Measurements from ENCODE around the gene DIP2B.

DNA sequence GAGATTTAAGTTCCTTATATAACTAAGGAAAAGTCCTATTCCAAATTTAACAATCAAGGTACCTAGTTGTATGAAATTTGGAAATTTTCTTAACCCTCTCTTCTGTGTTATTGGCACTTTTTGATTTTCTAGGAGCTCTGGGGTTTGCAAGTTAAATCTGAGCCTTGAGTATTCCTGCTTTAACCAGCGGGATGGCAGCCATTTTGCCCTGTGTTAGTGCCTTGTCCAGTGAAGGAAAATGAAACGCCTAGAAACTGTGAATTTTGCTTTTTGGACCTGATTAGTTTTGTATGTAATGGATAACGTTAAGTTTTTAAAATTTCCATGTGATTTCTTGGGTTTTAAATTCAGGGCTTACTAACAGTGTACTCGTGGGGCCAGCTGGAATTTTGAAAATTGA lies 45.1 kb downstream of the DIP2B start:
- TF ChIP-seq TAF1 (IDR thresholded peaks at IDR 0.05; ENCODE audit: borderline replicate concordance, low read depth, low read length) (no peak), JUND (IDR thresholded peaks at IDR 0.05) (no peak)
- TF ChIP-seq, protein P1, sequence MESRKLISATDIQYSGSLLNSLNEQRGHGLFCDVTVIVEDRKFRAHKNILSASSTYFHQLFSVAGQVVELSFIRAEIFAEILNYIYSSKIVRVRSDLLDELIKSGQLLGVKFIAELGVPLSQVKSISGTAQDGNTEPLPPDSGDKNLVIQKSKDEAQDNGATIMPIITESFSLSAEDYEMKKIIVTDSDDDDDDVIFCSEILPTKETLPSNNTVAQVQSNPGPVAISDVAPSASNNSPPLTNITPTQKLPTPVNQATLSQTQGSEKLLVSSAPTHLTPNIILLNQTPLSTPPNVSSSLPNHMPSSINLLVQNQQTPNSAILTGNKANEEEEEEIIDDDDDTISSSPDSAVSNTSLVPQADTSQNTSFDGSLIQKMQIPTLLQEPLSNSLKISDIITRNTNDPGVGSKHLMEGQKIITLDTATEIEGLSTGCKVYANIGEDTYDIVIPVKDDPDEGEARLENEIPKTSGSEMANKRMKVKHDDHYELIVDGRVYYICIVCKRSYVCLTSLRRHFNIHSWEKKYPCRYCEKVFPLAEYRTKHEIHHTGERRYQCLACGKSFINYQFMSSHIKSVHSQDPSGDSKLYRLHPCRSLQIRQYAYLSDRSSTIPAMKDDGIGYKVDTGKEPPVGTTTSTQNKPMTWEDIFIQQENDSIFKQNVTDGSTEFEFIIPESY (IDR thresholded peaks at IDR 0.05; ENCODE audit: borderline replicate concordance, low read depth) = no peak
